Activated B cell treated with CpG ODN at 0.5 μM for 24 hours (primary cell): ENCODE results near the gene ARHGAP26. TPM values are rescaled to one million over a fixed set of nuclear protein-coding genes. Genes with fewer than 3 reads are reported as not detected.
"Not testable (repeated sequence)": the region's sequence is repeated elsewhere in the genome, so short reads cannot be mapped to it uniquely, and the experiment has no call there.

Source experiments
- ATAC-seq: fragments of 200-7000 bp; cut with Tn5 transposase; one replicate; pipeline ENCODE4 v1.10.0; 2021; ENCODE audit warnings: low read depth, mild to moderate bottlenecking, moderate library complexity
- CTCF ChIA-PET: fragments of 350-600 bp; sonication (Branson Sonifier 250); formaldehyde crosslinking; loops from one replicate; lab custom pipeline; 2021; ENCODE audit warnings: antibody characterized with exemption; lab: Charles Lee
- POLR2A ChIA-PET: fragments of 350-600 bp; sonication (Branson Sonifier 250); formaldehyde crosslinking; loops from one replicate; lab custom pipeline; 2021; ENCODE audit warnings: antibody characterized with exemption; lab: Charles Lee
- DNase-seq: peaks from one replicate; pipeline ENCODE4 v3.0.0; 2022
- H3K27ac Mint-ChIP-seq: one replicate; pipeline ENCODE4 v1.8.0; 2020; ENCODE audit warnings: mixed read lengths
- H3K27me3 Mint-ChIP-seq: one replicate; pipeline ENCODE4 v1.8.0; 2021; ENCODE audit warnings: mixed read lengths
- H3K36me3 Mint-ChIP-seq: one replicate; pipeline ENCODE4 v1.8.0; 2021; ENCODE audit warnings: low read depth, mixed read lengths
- H3K4me1 Mint-ChIP-seq: one replicate; pipeline ENCODE4 v1.8.0; 2021; ENCODE audit warnings: mixed read lengths
- H3K4me3 Mint-ChIP-seq: one replicate; pipeline ENCODE4 v1.8.0; 2020; ENCODE audit warnings: mild to moderate bottlenecking, mixed read lengths
- H3K9me3 Mint-ChIP-seq: one replicate; pipeline ENCODE4 v1.8.0; 2020; ENCODE audit warnings: mixed read lengths
- intact Hi-C: fragments of 100-400 bp; cut with micrococcal nuclease; formaldehyde crosslinking; loops from one replicate; pipeline ENCODE4 v1.15.1; 2024
- total RNA-seq: library from RNA; stranded (reverse); gene quantifications from 2 replicates; pipeline ENCODE4 v1.2.3, GENCODE V29; 2022
- TF ChIP-seq, protein P1 (sequence below): fragments of 200-600 bp; IDR thresholded peaks from one replicate; pipeline ENCODE4 v1.8.0; 2022; ENCODE audit warnings: antibody characterized with exemption, mild to moderate bottlenecking

Gene ARHGAP26
- total RNA-seq, 1 donor from 2014 or later, result 20.9 TPM

GRCh38 chr5:142952229-142952628 lies 182.1 kb downstream of the ARHGAP26 start:
- Mint-ChIP-seq H3K36me3 (peaks cover 2% of the 10 kb centered on the region), H3K9me3 (peaks cover 3% of the 10 kb centered on the region), H3K4me3 (no peak overlapping the region), H3K27me3 (no peaks in the 10 kb centered on the region), H3K27ac (no peak overlapping the region), H3K4me1 (peaks cover 11% of the 10 kb centered on the region)
- TF ChIP-seq, protein P1, sequence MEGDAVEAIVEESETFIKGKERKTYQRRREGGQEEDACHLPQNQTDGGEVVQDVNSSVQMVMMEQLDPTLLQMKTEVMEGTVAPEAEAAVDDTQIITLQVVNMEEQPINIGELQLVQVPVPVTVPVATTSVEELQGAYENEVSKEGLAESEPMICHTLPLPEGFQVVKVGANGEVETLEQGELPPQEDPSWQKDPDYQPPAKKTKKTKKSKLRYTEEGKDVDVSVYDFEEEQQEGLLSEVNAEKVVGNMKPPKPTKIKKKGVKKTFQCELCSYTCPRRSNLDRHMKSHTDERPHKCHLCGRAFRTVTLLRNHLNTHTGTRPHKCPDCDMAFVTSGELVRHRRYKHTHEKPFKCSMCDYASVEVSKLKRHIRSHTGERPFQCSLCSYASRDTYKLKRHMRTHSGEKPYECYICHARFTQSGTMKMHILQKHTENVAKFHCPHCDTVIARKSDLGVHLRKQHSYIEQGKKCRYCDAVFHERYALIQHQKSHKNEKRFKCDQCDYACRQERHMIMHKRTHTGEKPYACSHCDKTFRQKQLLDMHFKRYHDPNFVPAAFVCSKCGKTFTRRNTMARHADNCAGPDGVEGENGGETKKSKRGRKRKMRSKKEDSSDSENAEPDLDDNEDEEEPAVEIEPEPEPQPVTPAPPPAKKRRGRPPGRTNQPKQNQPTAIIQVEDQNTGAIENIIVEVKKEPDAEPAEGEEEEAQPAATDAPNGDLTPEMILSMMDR, result no peak
- ChIA-PET CTCF (interaction anchor here (1.0 kb wide), 1 partner anchor 16 kb away, joined by 4 read pairs; no protein-coding TSS in a partner anchor), POLR2A (no interaction called here)
- DNase-seq (no peak), ATAC-seq (no peak)
- intact Hi-C loops, result no loop called here

DNA sequence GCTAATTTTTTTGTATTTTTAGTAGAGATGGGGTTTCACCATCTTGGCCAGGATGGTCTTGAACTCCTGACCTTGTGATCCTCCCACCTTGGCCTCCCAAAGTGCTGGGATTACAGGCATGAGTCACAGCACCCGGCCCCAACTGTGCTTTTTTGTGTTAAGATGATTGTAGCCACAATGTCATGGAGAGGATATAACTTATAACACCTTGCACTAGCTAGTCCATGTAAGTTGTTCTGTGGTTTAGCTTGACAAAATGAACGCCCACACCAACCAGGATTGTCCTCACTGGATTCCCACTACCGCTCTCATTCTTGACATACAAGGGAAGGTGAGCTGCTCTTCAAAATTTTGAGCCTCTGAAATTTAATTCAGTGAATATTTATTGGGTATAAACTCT lies 182.7 kb downstream of the ARHGAP26 start:
- CTCF ChIA-PET, result interaction anchor here (1.0 kb wide), 1 partner anchor 15 kb away, joined by 4 read pairs; no protein-coding TSS in a partner anchor
- intact Hi-C loops, H3K27ac Mint-ChIP-seq, H3K36me3 Mint-ChIP-seq, H3K4me3 Mint-ChIP-seq, ATAC-seq, H3K9me3 Mint-ChIP-seq, POLR2A ChIA-PET, H3K27me3 Mint-ChIP-seq, DNase-seq: not testable (repeated sequence)
- peaks cover 11% of the 10 kb centered on the region for H3K4me1 Mint-ChIP-seq

DNA sequence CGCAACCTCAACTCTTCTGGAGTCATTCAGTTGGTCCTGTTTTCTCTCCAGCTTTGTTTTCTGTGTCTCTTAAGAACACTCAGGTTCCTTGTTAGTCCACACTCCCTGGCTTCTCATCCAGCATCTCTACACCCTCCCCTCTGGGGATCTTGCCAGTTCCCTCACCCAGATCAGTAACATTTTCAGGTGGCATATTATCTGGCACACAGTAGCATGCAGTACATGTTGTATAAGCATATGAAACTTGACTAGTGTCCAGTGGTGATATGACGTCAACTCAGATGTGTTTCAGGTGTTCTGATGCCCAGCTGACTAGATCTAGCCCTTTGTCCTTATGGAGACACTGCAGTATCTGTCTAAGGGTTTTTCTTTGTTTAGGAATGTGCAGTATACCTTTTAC lies 184.3 kb downstream of the ARHGAP26 start:
- CTCF ChIA-PET, result no interaction called here
- Mint-ChIP-seq H3K27me3 (no peaks in the 10 kb centered on the region), H3K4me3 (no peak overlapping the region), H3K36me3 (peaks cover 2% of the 10 kb centered on the region), H3K27ac (no peak overlapping the region), H3K9me3 (peaks cover 3% of the 10 kb centered on the region), H3K4me1 (peaks cover 15% of the 10 kb centered on the region)
- POLR2A ChIA-PET, result no interaction called here
- DNase-seq (no peak), ATAC-seq (no peak)
- intact Hi-C loops, result no loop called here
- TF ChIP-seq, protein P1, result no peak

GRCh38 chr5:142955628-142956027 lies 185.5 kb downstream of the ARHGAP26 start:
- ChIA-PET CTCF (no interaction called here), POLR2A (no interaction called here)
- H3K27me3 Mint-ChIP-seq, result no peaks in the 10 kb centered on the region
- peaks cover 2% of the 10 kb centered on the region for H3K36me3 Mint-ChIP-seq
- H3K4me1 Mint-ChIP-seq, result peaks cover 11% of the 10 kb centered on the region
- TF ChIP-seq, protein P1, result no peak
- H3K27ac Mint-ChIP-seq, result no peak overlapping the region
- DNase-seq, result no peak
- intact Hi-C loops, result no loop called here
- no peak overlapping the region for H3K4me3 Mint-ChIP-seq
- H3K9me3 Mint-ChIP-seq, result peaks cover 3% of the 10 kb centered on the region
- no peak for ATAC-seq

DNA sequence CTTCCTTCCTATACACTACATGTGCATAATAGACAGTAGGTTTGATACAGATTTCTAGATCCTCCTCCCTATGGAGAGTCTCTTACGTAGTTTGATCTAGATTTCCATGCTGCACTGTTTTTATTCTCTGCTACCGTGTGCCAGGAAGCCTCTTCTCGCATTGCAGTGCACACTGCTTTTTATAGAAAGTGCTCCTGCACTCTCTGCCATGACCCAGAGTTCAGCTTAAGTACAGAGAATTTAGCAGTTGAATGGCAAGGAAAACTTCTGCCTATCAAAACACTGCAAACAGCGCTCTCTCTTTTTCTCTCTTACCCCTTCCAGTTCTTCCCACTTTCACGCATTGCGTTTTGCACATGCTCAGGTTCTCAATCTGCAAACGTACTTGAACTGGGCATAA lies 187.4 kb downstream of the ARHGAP26 start:
- H3K4me1 Mint-ChIP-seq, result peaks cover 12% of the 10 kb centered on the region
- no peak for ATAC-seq
- H3K36me3 Mint-ChIP-seq, result peaks cover 6% of the 10 kb centered on the region
- ChIA-PET CTCF (no interaction called here), POLR2A (no interaction called here)
- no peak for DNase-seq
- H3K4me3 Mint-ChIP-seq, result no peak overlapping the region
- no peak overlapping the region for H3K27ac Mint-ChIP-seq
- intact Hi-C loops, result no loop called here
- no peaks in the 10 kb centered on the region for H3K27me3 Mint-ChIP-seq
- TF ChIP-seq, protein P1, result no peak
- H3K9me3 Mint-ChIP-seq, result no peaks in the 10 kb centered on the region
